ENCODE data around the gene MRPS9.

The MRPS9 gene

DNA sequence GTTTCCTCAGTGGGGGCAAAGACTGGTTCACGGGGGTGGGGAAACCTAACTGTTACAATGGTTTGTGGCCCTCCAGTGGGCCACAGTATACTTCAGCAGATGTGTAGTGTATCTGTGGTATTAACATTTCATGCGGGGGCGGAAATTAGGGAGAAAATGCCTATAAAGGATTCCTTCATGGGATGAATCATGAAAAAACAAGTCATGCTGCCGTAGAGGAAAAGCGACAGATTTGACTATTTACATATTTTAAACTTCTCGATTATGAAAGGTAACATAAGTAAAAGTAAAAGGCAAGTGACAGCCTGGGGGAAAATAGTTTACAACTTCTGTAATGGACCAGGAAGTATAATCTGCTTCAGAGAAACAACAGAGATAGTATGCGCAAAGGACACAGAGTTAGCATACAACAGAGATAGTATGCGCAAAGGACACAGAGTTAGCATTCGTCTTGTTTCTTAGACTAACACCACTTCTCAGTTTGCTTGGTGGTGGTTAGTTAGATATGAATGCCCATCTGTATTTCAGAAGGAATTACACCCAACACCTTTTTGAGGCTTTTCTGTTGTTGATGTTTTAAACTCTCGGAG is 41.1 kb downstream of the MRPS9 start:
- no peak for DNase-seq (ENCODE audit: low spot score)

DNA sequence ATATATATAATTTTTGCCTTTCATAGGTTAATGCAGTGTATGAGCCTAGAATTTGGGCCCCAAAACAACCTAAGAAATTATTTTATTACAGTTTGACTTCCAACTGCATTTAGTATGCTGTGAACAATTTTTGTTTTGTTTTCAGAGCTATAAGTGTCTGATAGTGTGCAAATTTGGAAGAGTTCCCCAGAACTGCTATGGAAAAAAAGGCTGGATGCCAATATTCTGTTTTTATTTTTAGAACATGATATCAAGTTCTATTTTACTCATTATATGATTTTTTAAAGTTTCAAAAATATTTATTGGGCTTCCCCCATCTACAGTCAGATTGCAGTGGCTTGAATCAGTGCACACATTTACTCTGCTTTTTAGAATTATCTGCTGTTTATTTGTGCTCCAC is 42.6 kb downstream of the MRPS9 start:
- no peak for DNase-seq (ENCODE audit: low spot score)

DNA sequence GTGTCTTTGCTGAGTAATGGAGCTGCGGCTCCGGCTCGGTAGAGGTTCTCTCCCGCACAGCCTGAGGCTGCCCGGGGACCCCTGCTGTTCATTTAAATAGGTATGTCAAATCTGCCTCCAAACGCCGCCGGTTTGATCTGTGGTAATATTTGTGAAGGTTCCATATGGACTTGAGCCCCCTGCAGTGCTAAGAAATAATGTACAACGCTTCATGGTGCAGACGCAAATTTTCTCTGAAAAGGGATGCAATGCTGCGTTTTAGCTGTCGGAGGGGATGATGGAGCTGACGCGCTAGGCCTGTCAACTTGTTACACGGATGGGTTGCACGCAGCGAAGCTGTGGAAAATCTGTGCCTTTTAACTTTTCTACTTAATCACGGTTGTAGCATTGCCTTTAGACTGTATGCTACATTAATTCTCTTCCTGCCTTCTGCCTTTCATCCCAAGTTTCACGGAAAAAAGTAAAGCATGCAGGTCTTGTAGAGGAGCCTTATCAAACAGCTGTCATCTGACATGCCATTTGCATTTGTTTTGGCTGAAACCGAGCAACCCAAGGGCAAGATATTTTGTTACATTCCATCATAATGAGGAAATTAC is 43.2 kb downstream of the MRPS9 start:
- DNase-seq (ENCODE audit: low spot score): no peak

DNA sequence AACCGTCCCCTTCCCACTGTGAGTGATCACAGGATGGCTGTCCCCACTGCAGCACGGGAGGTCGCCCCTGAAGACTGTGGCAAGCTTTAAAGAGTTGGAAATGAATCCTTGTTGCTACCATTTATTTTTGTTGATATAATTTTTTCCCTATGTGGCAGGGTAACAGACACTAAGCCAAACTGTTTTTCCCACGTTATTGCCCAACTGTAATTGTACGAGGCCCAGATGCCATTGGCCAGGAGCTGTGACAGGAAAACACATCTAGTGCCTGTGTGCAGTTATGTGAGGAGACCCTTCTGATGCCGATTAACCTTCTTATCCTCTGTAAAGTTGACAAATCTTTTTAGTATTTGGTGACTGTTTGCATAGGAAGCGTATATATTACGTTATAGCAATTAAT is 44.2 kb downstream of the MRPS9 start:
- DNase-seq (ENCODE audit: low spot score): no peak

DNA sequence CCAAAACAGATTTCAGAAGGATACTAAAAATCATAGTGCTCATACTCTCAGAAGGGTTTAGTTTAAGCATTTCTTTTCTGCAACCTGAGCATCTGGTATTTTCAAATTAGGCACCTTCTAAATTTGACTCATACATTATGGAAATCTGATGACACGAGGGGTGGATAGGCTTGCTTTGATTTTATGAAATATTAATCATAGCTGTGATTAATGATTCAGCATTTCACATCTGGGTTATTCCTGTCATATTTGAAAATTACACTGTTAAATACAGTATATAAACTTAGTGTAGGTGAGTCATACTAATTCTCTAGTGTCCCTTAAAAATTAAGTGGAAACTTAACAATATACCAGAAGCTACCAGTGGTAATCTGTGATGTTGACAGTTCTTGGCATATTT is 47.7 kb downstream of the MRPS9 start:
- no peak for DNase-seq (ENCODE audit: low spot score)

DNA sequence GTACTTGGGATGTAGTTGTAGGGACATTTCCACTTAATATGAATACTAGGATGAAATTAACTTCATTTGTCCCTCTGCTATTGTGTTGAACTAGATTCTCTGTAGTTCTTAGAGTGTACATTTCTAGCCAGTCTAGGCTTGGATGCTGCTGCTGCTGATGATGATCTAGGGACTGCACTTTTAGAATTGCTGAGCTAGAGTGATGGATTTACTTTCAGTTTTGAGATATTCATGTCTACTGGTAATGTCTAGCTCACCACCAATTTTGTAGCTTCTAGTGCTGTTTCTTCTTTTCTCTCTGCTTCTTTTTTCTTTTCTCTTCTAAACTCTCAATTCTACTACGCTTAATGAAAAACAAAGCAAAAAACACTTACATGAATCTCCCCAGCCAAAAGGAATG is 49.4 kb downstream of the MRPS9 start:
- no peak for DNase-seq (ENCODE audit: low spot score)

DNA sequence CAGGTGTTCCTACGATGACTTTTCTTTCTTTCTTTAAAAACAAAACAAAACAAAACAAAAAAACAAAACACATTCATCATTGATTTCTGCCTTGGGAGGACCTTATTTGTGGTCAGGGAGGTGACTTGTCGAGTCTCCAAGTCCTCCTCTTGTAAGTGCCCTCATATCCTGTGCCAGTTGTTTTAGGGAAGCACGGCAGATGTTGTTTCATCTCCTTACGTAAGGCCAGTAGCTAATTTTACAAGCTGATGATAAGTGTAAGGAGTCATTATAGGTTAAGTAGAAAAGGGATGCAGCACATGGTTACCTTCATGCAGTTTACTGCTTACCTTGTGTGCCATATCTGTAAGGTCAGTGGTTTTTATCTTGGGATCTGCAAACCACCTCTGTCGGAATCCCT is 52.2 kb downstream of the MRPS9 start:
- no peak for DNase-seq (ENCODE audit: low spot score)

DNA sequence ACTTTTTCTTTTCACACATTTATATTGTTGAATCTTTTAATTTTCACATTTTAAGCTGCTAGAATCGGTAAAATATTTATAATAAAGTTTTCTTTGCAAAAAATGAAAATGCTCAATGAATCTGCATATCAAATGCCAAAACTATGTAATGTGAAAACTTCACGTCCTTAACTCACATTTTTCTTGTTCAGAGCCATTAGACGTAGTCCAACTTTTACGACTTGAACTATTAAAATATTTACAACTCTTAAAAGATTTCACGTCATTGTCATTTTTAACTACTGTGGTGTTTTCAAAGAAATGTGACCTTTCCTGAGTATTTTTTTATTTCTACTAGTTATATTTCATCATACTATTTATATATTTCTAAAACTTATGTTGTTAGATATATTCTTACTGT is 54.9 kb downstream of the MRPS9 start:
- no peak for DNase-seq (ENCODE audit: low spot score)

DNA sequence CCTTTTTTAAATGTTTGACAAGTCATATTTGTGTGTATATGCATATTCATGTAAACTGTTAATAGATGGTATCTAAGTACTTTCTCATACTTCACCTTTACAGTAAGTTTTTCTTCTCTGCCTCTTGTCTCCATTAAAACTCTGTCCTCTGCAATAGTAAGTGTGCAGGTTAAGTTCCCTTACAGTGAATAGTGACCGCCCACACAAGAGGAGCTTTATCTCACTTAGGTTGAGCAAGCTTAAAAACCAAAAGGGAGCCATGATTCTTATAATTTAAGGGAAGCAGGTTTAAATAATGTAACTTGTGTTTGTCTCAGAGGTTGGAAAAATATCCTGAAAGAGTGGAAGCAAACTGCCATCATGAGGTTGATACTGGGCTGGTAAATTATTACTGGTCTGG is 61.3 kb downstream of the MRPS9 start:
- DNase-seq (ENCODE audit: low spot score): no peak

DNA sequence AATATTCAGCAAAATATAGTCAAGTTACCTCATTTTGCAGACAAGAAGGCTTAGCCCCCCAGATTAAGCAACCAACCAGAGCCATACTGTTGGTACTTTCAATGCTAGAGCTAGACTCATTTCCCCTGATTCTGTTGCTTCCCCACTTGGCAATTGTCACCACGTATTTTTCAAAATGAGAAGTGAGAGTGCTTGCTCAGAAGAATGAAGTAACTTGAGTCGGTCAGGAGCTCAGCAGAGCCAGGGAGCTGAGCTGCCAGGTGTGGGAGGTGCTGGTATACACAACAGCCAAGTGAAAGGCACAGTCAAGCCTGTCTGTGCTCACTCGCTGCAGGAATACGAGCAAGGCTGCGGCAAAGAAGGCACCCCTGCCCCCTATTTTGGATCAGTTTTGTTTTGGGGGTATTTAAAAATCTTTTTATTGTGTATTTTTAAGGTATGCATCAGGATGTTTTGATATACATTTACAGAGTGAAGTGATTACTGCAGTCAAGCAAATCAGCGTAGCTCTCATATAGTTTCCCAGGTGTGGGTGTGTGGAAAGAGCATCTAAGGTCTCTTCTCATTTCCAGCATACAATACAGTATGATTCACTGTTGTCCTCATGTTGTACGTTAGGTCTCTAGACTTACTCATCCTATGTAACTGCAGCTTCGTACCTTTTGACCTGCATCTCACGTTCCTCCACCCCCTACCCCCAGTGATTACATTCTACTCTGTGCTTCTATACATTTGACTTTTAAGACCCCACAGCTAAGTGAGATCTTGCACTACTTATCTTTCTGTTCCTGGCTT is 62.4 kb downstream of the MRPS9 start:
- no peak for DNase-seq (ENCODE audit: low spot score)

DNA sequence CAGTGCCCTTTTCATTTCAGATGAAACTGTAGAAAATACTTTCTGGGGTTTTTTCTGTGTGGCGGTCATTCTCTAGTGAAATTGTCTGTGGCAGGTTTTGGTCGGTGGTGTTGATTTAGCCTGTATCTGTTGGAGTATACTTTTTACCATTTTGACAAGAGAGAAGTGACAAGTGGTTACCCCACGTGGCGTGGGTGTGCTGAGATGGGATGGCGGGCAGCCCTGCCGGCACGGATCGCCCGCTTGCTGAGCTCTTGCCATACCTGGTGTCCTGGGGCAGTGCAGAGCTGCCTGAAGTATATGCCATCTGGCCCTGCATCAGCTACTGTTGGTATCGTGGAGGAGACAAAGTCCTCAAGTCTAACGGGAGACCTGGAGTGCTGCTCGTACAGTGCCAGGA is 64.1 kb downstream of the MRPS9 start:
- no peak for DNase-seq (ENCODE audit: low spot score)

DNA sequence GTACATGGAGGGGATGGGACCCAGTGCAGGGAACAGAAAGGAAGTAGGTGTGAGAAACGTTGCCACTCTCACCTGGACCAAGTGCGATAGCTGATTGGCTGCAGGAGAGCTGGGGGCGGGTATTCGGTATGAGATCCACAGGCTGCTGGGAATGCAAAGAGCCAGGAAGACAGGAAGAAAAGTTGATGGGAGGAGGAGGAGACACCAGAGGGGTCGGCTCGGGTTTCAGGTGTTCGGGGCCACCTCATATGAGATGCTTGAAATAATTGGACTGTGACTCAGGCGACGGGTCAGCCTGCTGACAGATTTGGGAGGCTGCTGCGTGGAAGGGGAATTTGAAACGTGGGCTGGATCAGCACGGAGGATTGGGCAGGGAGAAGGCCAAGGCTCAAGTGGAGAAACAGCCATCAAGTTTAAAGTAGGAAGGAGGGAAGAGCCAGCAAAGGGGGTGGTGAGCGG is 65.1 kb downstream of the MRPS9 start:
- DNase-seq (ENCODE audit: low spot score): no peak

DNA sequence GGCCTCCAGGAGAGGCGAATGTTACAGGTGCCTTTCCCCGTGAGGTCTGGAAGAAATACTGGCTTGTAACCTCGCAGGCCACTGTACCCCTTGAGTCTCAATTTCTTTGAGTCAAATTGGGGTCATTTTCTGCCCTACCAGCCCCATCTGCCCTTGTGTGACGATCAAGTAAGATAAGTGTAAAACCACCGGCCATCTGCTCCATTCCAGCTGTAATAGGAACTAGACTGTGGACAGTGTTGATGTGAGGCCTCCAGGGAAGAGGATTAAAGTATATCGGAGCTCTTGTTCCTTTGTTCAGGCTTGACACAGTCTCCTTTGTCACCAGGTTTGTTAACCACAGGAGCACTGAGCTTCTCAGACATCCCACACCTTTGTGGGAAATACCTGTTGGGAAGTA is 65.6 kb downstream of the MRPS9 start:
- no peak for DNase-seq (ENCODE audit: low spot score)

DNA sequence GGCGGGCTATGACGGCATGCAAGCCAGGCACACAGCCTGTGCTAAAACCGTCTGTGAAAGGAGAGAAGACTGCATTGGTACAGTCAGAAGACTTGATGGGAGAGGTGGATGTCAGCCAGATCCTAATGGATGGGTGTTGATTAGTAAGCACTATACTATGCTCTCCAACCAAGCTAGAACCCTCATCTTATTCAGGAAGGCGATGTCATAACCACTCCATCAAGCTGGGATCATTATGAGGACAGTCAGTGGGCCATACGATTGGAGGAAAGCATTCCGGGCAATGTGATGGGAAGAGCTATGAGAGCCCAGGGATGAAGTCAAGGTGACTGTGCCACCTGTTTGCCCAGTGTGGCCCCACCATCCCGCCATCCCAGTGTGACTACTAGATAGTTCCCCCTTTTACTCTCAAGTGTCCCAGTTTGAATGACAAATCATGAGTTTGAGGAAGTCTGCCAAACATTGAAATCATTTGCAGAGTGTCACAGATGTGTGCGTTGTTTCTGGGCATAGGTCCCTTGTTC is 66.4 kb downstream of the MRPS9 start:
- no peak for DNase-seq (ENCODE audit: low spot score)

DNA sequence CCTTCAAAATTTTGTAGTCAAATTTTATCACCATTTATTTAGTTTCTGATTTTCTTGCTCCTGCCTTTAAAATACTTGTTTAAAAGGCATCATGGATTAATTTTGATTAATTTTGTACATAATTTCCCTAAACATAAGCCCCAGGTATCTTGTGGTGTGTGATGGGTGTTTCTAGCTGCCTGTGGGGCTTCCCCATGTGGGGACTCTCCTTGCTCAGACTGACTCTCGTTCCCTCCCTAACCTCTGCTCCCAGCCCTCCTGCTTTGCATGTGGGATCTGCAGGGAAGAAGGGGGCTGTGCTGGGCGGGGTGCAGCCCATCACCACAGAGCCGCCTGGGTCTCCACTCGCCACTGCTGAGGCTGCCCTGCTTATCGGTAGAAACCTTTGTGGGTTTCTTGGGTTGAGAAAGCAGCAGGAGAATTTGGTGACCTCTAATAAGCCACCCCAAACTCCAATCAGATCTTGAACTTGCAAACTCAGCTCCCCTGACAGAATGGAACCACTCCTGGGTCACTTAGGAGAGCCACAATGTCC is 72.5 kb downstream of the MRPS9 start:
- DNase-seq (ENCODE audit: low spot score): no peak

DNA sequence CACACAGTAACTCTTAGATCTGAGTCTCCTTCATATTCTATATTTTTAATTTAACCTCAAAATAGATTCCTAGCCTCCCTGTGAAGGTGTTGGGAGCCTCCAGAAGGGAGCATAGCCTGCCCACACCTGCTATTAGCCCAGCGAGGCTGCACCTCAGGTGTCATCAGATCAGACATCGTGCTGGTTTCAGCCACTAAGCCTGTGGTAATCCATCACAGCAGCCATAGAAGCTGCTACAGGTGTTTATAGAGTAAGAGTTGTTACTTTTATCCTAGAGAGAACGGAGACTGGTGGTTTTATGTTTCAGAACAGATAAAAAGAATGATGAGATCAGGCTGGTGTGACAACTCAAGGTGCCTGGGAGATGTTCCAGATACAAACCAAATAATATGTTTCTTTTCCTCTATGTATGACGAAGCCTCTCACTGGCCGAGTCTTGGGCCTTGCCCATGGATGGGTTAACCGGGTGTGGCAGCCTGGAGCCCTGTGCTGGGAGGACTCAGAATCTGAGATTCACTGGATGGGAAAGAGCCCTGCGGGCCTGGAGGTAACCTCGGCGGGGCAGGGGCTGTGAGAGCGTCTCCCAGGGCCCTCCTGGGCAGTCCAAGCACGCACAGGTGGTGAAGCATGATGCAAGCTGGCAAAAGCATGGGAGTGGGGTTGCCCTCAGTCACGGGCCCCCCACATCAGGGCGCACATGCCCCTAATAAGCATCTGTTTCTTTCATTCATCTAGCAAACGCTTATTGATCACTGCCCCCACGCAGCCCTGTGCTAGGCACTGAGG is 73.7 kb downstream of the MRPS9 start:
- DNase-seq (ENCODE audit: low spot score): no peak

DNA sequence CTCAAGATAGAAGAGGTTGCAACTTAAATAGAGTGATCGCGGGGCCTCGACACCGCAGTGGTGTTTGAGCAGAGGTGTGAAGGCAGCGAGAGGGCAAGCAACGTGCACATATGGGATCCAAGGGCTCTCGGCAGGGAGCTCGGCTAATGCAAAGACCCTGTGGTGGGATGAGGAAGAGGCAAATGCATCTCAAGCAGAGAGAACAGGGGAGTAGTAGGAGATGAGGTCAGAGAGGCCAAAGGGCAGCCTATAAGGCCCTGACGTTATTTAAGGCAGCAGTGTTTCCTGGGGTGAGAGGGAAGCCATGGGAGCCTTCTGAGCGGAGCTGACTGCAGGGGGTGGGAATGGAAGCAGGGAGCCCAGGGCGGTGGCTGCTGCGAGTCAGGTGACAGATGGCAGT is 74.5 kb downstream of the MRPS9 start:
- no peak for DNase-seq (ENCODE audit: low spot score)

DNA sequence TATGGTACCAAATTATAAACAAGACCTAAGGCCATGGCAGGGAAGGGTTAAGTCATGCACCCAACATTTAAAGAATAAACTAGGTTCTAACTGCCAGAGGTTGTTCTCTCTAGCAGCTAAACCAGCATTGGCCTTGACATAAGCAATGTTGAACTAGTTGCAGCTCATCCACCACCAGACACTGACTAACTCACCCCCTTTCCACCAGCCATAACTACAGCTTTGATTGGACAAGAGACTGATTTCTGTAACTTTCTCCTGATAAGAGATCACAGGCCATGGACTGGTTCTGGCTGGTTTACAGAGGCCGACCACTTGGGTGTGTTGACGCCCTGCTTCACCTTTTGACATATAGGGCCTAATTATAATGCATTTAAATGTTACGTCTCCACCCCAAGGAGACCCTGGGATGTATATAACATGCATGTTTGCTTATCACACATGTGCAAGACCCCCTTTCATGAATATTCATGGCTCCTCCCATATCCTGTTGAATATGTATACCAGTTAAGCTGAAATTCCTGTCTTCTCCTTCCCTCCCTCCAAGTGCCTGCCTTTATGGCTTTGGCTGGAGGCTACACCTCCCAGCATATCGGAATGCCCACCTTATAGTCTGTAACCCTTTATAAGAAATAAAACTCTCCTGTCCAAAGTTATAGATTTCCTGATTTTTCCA is 75.9 kb downstream of the MRPS9 start:
- DNase-seq (ENCODE audit: low spot score): no peak

DNA sequence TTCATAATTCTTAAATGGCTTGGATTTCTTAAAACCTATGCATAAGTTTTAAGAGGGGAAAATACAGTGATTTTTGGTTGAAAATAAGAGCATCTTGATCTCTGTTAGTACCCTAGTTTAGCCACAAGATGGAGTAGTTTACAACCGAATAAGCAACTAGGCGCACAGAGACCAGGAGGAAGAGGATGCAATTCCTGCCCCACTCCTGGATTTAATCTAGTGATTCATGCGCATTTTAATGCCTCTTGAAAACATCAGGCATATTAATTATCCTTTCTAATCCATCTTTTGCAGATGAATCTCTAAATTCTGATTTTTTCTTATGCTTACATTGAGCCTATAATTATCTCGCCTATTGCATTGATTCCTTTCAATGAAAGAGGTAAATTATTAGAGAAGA is 76.7 kb downstream of the MRPS9 start:
- peak; percentile 50 for DNase-seq (ENCODE audit: low spot score)

DNA sequence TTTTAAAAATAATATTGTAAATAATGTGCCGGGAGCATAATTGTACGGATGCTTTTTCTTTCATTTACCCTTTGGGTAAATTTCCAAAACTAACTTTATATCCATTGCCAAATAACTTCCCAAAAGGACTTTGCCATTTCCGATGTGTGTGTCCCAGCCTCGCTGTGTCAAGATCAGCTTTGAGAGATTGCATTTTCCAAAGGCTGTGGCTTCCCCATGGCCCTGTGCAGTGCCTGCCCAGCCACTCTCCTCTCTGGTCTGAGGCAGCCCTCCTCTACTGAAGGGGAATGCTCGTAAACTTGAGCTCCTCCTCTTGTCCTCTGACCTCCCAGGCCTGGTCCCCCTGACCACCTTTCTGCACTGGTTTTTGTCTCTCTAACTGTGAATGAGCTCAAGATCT is 78.5 kb downstream of the MRPS9 start:
- DNase-seq (ENCODE audit: low spot score): no peak

DNA sequence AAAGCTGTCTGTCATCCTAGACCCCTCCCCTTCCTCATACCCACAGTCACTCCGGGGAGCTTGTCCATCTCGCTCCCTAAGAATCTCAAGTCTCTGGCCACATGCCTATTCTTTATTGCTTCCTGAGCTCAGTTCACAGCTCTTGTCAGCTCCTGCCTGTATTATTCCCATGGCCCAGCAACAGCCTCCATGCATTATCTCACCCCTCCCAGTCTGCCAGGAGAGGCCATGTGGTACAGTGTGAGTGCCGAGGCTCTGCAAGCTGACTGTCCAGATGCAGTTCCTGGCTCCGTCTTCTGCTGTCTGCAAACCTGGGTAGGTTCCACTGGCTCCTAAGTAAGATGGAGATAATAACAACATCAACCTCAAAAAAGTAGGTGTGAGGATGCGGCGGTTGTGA is 79.7 kb downstream of the MRPS9 start:
- no peak for DNase-seq (ENCODE audit: low spot score)

DNA sequence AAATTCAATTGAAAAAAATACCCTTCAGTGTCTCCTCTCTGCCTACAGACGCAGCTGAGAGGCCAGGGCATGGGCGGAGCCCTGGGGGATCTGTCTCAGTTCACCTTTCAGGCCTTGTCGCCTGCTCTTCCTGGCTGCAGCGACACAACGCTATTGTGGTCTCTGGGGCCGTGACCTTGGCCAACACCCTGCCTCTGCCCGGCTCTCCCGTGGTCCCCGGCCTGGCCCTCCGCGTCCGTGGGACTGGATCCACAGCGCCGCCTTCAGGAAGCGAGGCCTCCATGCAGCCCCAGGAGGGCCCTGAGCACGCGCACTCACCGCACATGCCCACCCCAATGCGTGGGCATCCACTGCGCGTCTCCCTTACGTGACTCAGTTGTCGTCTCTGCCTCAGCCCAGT is 81.1 kb downstream of the MRPS9 start:
- DNase-seq (ENCODE audit: low spot score): no peak
